ENCODE data around the gene PLEKHN1.
"Not testable (repeated sequence)": the region's sequence is repeated elsewhere in the genome, so short reads cannot be mapped to it uniquely, and the experiment has no call there.

PLEKHN1 gene

GRCh38 chr1:1014799-1015681 is 48.8 kb downstream of the PLEKHN1 start:
- H3K36me3 Mint-ChIP-seq (ENCODE audit: low read depth) = no peaks in the 10 kb centered on the region
- H3K27ac Mint-ChIP-seq = peak overlapping the region in 2 of 3 experiments; percentile 59 to 68
- TF ChIP-seq CTCF (IDR thresholded peaks at IDR 0.05; ENCODE audit: unreplicated experiment in 3 of 3) = peak; percentile 18 to 40 (median 35)
- H3K4me3 Mint-ChIP-seq = peak overlapping the region; percentile 69 to 91 (median 90)
- H3K4me1 Mint-ChIP-seq = peaks cover 12% of the 10 kb centered on the region
- H3K27me3 Mint-ChIP-seq (ENCODE audit: low read depth) = peaks cover 3% of the 10 kb centered on the region
- no peaks in the 10 kb centered on the region for H3K9me3 Mint-ChIP-seq

DNA sequence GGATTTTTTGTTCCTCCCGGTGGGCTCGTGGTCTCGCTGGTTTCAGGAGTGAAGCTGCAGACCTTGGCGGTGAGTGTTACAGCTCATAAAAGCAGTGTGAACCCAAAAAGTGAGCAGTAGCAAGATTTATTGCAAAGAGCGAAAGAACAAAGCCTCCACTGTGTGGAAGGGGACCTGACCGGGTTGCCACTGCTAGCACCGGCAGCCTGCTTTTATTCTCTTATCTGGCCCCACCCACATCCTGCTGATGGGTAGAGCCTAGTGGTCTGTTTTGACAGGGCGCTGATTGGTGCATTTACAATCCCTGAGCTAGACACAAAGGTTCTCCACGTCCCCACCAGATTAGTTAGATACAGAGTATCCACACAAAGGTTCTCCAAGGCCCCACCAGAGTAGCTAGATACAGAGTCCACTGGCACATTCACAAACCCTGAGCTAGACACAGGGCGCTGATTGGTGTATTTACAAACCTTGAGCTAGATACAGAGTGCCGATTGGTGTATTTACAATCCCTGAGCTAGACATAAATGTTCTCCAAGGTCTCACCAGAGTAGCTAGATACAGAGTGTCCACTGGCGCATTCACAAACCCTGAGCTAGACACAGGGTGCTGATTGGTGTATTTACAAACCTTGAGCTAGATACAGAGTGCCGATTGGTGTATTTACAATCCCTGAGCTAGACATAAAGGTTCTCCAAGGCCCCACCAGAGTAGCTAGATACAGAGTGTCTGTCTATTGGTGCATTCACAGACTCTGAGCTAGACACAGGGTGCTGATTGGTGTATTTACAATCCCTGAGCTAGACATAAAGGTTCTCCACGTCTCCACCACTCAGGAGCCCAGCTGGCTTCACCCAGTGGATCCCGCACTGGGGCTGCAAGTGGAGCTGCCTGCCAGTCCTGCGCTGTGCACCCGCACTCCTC is 51.4 kb downstream of the PLEKHN1 start:
- not testable (repeated sequence) for H3K9me3 Mint-ChIP-seq; H3K27me3 Mint-ChIP-seq (ENCODE audit: low read depth); H3K36me3 Mint-ChIP-seq (ENCODE audit: low read depth)
- Mint-ChIP-seq H3K4me3 (peak overlapping the region; percentile 14 to 74 (median 60)), H3K4me1 (peaks cover 19% of the 10 kb centered on the region), H3K27ac (peak overlapping the region; percentile 42 to 77 (median 62))

GRCh38 chr1:1018321-1018685 is 52.0 kb downstream of the PLEKHN1 start:
- peak overlapping the region in 2 of 3 experiments; percentile 14 to 74 for H3K4me3 Mint-ChIP-seq
- peaks cover 22% of the 10 kb centered on the region for H3K4me1 Mint-ChIP-seq
- H3K9me3 Mint-ChIP-seq; H3K27me3 Mint-ChIP-seq (ENCODE audit: low read depth); H3K36me3 Mint-ChIP-seq (ENCODE audit: low read depth); H3K27ac Mint-ChIP-seq: not testable (repeated sequence)

GRCh38 chr1:1019122-1019999 is 53.1 kb downstream of the PLEKHN1 start:
- Mint-ChIP-seq H3K27ac (peak overlapping the region in 1 of 3 experiments; percentile 41), H3K4me1 (peaks cover 21% of the 10 kb centered on the region), H3K36me3 (ENCODE audit: low read depth) (no peaks in the 10 kb centered on the region), H3K9me3 (no peaks in the 10 kb centered on the region), H3K27me3 (ENCODE audit: low read depth) (no peaks in the 10 kb centered on the region), H3K4me3 (peak overlapping the region; percentile 27 to 66 (median 64))
- TF ChIP-seq CTCF (IDR thresholded peaks at IDR 0.05; ENCODE audit: unreplicated experiment in 3 of 3) = peak; percentile 42 to 55 (median 53)

GRCh38 chr1:1020000-1020404 is 53.7 kb downstream of the PLEKHN1 start, which contains the start of gene AGRN:
Gene AGRN (plus strand): TSS chr1:1020120. CDS start chr1:1020173, 53 bp downstream.
- no peaks in the 10 kb centered on the region for H3K36me3 Mint-ChIP-seq (ENCODE audit: low read depth)
- no peaks in the 10 kb centered on the region for H3K27me3 Mint-ChIP-seq (ENCODE audit: low read depth)
- peak within 1 kb of the TSS; percentile 80 to 87 (median 83) for H3K4me3 Mint-ChIP-seq
- H3K4me1 Mint-ChIP-seq = peaks cover 21% of the 10 kb centered on the region
- H3K27ac Mint-ChIP-seq = peak within 1 kb of the TSS in 2 of 3 experiments; percentile 41 to 50
- TF ChIP-seq CTCF (IDR thresholded peaks at IDR 0.05; ENCODE audit: unreplicated experiment in 3 of 3) = no peak
- no peaks in the 10 kb centered on the region for H3K9me3 Mint-ChIP-seq

DNA sequence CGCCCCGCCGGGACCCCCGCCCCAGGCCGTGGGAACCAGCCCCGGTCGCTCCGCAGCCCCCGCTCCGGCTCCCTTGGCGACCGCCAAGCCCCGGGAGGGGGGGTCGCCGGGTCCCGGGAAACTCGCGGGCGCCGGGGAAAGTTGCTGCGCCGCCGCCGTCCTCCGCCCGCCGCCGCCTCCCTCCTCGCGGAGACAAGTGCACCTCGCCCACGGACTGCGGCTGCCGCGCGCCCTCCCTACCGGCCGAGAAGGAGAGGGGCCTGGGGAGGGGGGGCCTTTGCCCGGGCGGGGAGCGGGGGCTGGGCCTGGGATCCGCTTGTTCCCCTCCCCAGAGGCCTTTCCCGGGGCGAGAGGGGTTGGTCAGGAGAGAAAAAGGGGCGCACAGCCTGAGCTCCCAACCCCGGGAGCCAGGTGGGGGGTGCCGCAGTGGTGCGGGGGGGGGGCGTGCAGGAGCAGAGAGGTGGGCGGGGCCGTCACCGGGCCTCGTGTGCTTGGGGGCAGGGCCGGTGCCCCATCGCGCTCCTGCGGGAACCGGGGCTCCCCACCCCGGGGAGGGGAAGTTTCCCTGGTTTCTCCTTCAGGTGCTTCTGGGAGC is 54.2 kb downstream of the PLEKHN1 start:
- Mint-ChIP-seq H3K27me3 (ENCODE audit: low read depth) (no peaks in the 10 kb centered on the region), H3K4me1 (peaks cover 21% of the 10 kb centered on the region), H3K36me3 (ENCODE audit: low read depth) (no peaks in the 10 kb centered on the region), H3K4me3 (peak overlapping the region; percentile 80 to 87 (median 83)), H3K9me3 (no peaks in the 10 kb centered on the region), H3K27ac (no peak overlapping the region)
- TF ChIP-seq CTCF (IDR thresholded peaks at IDR 0.05; ENCODE audit: unreplicated experiment in 3 of 3) = no peak

Measured in nephron (organoid).